DOHH2 (cell line): ENCODE measurements around the gene RSPO4.
"Not testable (repeated sequence)": the region's sequence is repeated elsewhere in the genome, so short reads cannot be mapped to it uniquely, and the experiment has no call there.

Source experiments
- H3F3A ChIP-seq: fragments of 200-600 bp; sonication (generic), shearing (Covaris generic); 2 replicates; pipeline ENCODE4 v1.6.0; 2016; ENCODE audit warnings: antibody characterized with exemption, mild to moderate bottlenecking; ENCODE audit not compliant: control insufficient read depth, insufficient read depth
- H3K27ac ChIP-seq: fragments of 200-600 bp; sonication (generic); 2 replicates; pipeline ENCODE4 v1.5.1; 2014; ENCODE audit warnings: low read depth, mild to moderate bottlenecking, low read length, moderate library complexity
- H3K27me3 ChIP-seq: fragments of 200-600 bp; sonication (generic); 2 replicates; pipeline ENCODE4 v1.6.1; 2014; ENCODE audit warnings: mild to moderate bottlenecking, low read length, mixed read lengths; ENCODE audit not compliant: control insufficient read depth
- H3K36me3 ChIP-seq: fragments of 200-600 bp; sonication (generic); 2 replicates; pipeline ENCODE4 v1.6.1; 2014; ENCODE audit warnings: mild to moderate bottlenecking, low read length, moderate library complexity, mixed read lengths; ENCODE audit not compliant: control insufficient read depth
- H3K4me1 ChIP-seq: fragments of 200-600 bp; sonication (generic); 2 replicates; pipeline ENCODE4 v1.6.1; 2014; ENCODE audit warnings: mild to moderate bottlenecking, low read length, mixed read lengths; ENCODE audit not compliant: control insufficient read depth
- H3K4me2 ChIP-seq: fragments of 200-600 bp; sonication (generic); 2 replicates; pipeline ENCODE4 v1.6.0; 2014; ENCODE audit warnings: mild to moderate bottlenecking, low read length, moderate library complexity
- H3K4me3 ChIP-seq: fragments of 200-600 bp; sonication (generic); 2 replicates; pipeline ENCODE4 v1.5.1; 2014; ENCODE audit warnings: mild to moderate bottlenecking, low read length, mixed read lengths
- H3K79me2 ChIP-seq: fragments of 200-600 bp; sonication (generic); 2 replicates; pipeline ENCODE4 v1.6.1; 2014; ENCODE audit warnings: mild to moderate bottlenecking, low read length, mixed read lengths; ENCODE audit not compliant: control insufficient read depth
- H3K9me2 ChIP-seq: fragments of 200-600 bp; sonication (generic); replicated peaks from 2 replicates; pipeline ENCODE4 v1.6.1; 2014; ENCODE audit warnings: mild to moderate bottlenecking, low read length, mixed read lengths; ENCODE audit not compliant: control insufficient read depth
- H3K9me3 ChIP-seq: fragments of 200-600 bp; sonication (generic); 2 replicates; pipeline ENCODE4 v1.6.1; 2014; ENCODE audit warnings: antibody characterized with exemption, low read length, mixed read lengths; ENCODE audit not compliant: control insufficient read depth, insufficient read depth
- H4K20me1 ChIP-seq: fragments of 200-600 bp; sonication (generic); 2 replicates; pipeline ENCODE4 v1.6.0; 2014; ENCODE audit warnings: low read depth, mild to moderate bottlenecking, antibody characterized with exemption, low read length, moderate library complexity; ENCODE audit not compliant: control insufficient read depth, insufficient read depth
- EZH2phosphoT487 ChIP-seq: fragments of 200-600 bp; sonication (generic); IDR thresholded peaks from 2 replicates; pipeline ENCODE4 v1.6.1; 2017; ENCODE audit warnings: borderline replicate concordance, mild to moderate bottlenecking, antibody characterized with exemption, low read length, moderate library complexity, mixed read lengths
- TF ChIP-seq, protein P1 (sequence below): fragments of 200-600 bp; sonication (generic); IDR thresholded peaks from one replicate; pipeline ENCODE4 v1.5.1; 2014; ENCODE audit warnings: antibody characterized with exemption, mild to moderate bottlenecking, low read depth, low read length; ENCODE audit not compliant: poor library complexity, severe bottlenecking

Gene RSPO4

DNA sequence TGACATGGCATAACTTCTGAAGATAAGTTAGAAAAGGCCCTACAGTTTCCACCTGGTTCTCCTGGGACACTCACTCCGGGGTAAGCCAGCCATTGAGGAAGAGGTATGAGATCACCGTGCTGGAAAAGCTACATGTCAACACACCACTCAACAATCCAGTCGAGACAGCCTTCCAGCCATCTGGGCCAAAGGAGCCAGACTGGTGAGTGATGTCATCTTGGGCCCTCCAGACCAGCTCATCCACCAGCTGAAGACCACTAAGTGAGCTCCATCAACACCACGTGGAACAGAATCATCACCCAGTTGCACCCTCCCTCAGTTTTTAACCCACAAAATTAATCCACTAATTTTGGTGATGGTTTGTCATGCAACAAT is 32.3 kb upstream of the RSPO4 start:
- H3K27me3 ChIP-seq = no peaks in the 10 kb centered on the region
- H3K27ac ChIP-seq = no peak overlapping the region
- H3F3A ChIP-seq = no peaks in the 10 kb centered on the region
- H4K20me1 ChIP-seq = no peaks in the 10 kb centered on the region
- TF ChIP-seq, protein P1, sequence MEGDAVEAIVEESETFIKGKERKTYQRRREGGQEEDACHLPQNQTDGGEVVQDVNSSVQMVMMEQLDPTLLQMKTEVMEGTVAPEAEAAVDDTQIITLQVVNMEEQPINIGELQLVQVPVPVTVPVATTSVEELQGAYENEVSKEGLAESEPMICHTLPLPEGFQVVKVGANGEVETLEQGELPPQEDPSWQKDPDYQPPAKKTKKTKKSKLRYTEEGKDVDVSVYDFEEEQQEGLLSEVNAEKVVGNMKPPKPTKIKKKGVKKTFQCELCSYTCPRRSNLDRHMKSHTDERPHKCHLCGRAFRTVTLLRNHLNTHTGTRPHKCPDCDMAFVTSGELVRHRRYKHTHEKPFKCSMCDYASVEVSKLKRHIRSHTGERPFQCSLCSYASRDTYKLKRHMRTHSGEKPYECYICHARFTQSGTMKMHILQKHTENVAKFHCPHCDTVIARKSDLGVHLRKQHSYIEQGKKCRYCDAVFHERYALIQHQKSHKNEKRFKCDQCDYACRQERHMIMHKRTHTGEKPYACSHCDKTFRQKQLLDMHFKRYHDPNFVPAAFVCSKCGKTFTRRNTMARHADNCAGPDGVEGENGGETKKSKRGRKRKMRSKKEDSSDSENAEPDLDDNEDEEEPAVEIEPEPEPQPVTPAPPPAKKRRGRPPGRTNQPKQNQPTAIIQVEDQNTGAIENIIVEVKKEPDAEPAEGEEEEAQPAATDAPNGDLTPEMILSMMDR = no peak
- TF ChIP-seq EZH2phosphoT487 = no peak
- no peaks in the 10 kb centered on the region for H3K4me1 ChIP-seq
- no peak overlapping the region for H3K4me2 ChIP-seq
- no peaks in the 10 kb centered on the region for H3K9me3 ChIP-seq
- no peak overlapping the region for H3K4me3 ChIP-seq
- no peaks in the 10 kb centered on the region for H3K36me3 ChIP-seq
- no peaks in the 10 kb centered on the region for H3K9me2 ChIP-seq
- no peaks in the 10 kb centered on the region for H3K79me2 ChIP-seq

DNA sequence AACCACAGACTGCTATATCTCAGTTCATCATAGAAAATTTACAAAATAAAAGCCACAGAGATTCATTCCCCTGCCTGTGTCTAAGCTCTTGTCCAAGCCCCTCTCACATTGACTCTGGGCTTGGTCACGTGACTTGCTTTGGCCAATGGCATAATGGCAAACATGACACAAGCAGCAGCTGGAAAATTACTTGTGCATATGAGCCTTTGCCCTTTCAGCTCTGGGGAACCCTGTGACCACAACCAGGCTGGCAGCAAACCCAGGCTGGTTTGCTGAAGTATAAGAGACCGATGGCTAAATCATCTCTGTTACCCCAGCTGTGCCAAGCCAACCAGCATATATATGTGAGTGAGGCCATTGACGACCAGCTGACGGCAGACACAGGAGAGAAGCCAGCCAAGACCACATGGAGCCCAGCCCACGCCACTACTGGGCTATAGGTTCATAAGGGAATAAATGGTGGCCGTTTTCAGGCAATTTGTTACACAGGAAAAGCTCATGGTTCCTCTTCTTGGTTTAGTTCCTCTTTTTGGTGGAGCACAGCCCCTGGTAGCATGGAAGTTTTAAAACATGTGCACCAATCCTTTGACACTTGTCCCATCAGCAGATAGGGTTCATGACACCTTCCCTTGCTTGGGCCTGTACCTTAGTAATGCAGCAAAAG is 31.8 kb upstream of the RSPO4 start:
- Histone ChIP-seq H3F3A (no peaks in the 10 kb centered on the region), H3K79me2 (no peaks in the 10 kb centered on the region), H3K36me3 (no peaks in the 10 kb centered on the region), H3K27ac (no peak overlapping the region), H3K4me2 (no peak overlapping the region), H4K20me1 (no peaks in the 10 kb centered on the region), H3K9me3 (no peaks in the 10 kb centered on the region), H3K27me3 (no peaks in the 10 kb centered on the region), H3K4me3 (no peak overlapping the region), H3K9me2 (no peaks in the 10 kb centered on the region), H3K4me1 (no peaks in the 10 kb centered on the region)
- no peak for TF ChIP-seq EZH2phosphoT487
- TF ChIP-seq, protein P1 = no peak

DNA sequence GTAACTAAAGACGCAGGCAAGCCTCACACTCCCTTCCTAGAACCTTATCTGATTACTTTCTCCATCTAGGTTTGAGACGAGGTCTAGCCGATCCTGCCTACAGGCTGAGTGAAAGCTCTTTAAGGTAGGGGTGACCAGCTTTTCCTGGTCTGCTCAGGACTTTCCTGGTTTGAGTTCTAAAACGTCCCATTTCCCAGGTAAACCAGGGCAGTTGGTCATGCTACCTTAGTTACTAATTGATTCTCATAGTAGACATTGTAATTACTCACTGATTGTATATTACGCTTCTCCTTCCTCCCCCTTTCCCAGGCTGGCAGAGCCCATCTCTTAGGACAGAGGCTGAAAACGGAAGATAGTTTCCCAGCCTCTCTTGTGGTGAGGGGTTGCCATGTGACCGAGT is 27.9 kb upstream of the RSPO4 start:
- TF ChIP-seq, protein P1 = no peak
- no peak for TF ChIP-seq EZH2phosphoT487
- Histone ChIP-seq H3K4me3 (no peak overlapping the region), H3K27ac (no peak overlapping the region), H3F3A (no peaks in the 10 kb centered on the region), H3K27me3 (peaks cover 3% of the 10 kb centered on the region; the same call in 1 of the 2 replicates), H3K4me1 (no peaks in the 10 kb centered on the region), H4K20me1 (no peaks in the 10 kb centered on the region), H3K4me2 (no peak overlapping the region), H3K9me2 (no peaks in the 10 kb centered on the region), H3K36me3 (no peaks in the 10 kb centered on the region), H3K9me3 (no peaks in the 10 kb centered on the region), H3K79me2 (no peaks in the 10 kb centered on the region)

DNA sequence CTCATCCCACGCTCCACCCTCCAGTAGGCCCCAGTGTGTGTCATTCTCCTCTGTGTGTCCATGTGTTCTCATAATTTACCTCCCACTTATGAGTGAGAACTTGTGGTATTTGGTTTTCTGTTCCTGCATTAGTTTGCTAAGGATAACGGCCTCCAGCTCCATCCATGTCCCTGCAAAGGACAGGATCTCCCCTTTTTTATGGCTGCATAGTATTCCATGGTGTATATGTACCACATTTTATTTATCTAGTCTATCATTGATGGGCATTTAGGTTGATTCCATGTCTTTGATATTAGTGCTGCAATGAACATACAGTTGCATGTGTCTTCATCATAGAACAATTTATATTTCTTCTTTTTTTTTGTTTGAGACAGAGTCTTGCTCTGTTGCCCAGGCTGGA is 24.1 kb upstream of the RSPO4 start:
- H3K27ac ChIP-seq, H3K27me3 ChIP-seq, H3K79me2 ChIP-seq, H4K20me1 ChIP-seq, H3K4me3 ChIP-seq, H3F3A ChIP-seq, H3K36me3 ChIP-seq, H3K9me2 ChIP-seq, H3K9me3 ChIP-seq, H3K4me2 ChIP-seq, H3K4me1 ChIP-seq: not testable (repeated sequence)
